ENCODE results near the gene HK3.

HK3 gene

DNA sequence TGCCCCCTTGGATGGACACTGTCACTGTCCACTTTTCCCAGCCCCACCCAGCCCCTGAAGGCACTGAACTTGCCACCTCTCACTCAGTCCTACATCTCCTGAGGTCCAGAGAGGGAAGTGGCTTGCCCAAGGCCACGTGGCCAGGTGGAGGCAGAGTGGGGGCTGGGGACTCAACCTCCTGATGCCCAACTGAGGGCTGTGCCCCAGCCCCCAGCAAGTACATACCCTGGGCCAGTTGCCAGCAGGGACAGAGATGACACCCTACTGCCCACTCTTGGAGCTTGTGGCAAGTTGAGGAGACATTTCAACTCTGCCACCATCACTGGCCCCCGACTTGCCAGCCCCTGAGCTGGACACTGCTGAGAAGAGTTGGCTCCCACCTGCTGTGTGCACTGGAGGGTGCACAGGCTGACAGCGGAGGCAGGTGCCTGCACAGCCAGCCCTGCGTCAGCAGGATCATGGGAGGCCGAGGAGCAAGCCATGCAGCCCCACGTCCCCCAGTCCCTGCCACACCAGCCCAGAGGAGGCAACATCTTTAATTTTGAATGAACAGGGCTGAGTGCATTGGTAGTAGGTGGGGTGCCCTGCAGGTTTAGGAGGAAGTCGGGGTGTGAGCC is 49.4 kb downstream of the HK3 start:
- Histone ChIP-seq H3K36me3 (no peaks in the 10 kb centered on the region), H3K4me1 (no peaks in the 10 kb centered on the region), H3K27me3 (peaks cover 0 to 80% of the 10 kb centered on the region in 2 donors), H3K4me3 (no peak overlapping the region), H3K27ac (no peak overlapping the region), H3K9me3 (no peaks in the 10 kb centered on the region)
- TF ChIP-seq, protein P1, sequence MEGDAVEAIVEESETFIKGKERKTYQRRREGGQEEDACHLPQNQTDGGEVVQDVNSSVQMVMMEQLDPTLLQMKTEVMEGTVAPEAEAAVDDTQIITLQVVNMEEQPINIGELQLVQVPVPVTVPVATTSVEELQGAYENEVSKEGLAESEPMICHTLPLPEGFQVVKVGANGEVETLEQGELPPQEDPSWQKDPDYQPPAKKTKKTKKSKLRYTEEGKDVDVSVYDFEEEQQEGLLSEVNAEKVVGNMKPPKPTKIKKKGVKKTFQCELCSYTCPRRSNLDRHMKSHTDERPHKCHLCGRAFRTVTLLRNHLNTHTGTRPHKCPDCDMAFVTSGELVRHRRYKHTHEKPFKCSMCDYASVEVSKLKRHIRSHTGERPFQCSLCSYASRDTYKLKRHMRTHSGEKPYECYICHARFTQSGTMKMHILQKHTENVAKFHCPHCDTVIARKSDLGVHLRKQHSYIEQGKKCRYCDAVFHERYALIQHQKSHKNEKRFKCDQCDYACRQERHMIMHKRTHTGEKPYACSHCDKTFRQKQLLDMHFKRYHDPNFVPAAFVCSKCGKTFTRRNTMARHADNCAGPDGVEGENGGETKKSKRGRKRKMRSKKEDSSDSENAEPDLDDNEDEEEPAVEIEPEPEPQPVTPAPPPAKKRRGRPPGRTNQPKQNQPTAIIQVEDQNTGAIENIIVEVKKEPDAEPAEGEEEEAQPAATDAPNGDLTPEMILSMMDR (IDR thresholded peaks at IDR 0.05) = no peak
- DNase-seq = no peak
- intact Hi-C loops (cut with DNase I; ENCODE audit: low total_unique reads) = no loop called here

DNA sequence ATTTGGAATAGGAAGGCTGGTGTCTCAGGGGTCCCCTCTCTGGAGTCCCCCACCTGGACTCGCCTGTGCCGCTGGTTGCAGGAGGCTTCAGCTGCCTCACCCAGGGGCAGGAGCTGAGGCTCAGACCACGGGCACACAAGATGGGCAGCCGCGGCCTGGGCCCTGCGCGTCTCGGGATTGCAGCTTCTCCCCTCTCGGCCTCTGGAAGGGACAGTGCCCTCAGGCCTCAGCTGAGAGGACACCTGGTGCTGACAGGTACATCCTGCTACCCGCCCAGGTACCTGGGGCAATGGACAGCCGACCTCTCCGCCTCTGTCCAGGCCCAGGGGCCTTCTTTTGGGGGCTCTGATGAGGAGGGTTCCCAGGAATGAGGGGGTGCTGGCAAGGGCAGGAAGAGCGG is 50.5 kb downstream of the HK3 start:
- TF ChIP-seq, protein P1 (IDR thresholded peaks at IDR 0.05) = no peak
- DNase-seq = no peak
- intact Hi-C loops (cut with DNase I; ENCODE audit: low total_unique reads) = no loop called here
- no peak overlapping the region for H3K4me3 ChIP-seq
- no peaks in the 10 kb centered on the region for H3K4me1 ChIP-seq
- no peaks in the 10 kb centered on the region for H3K9me3 ChIP-seq
- H3K36me3 ChIP-seq = no peaks in the 10 kb centered on the region
- H3K27ac ChIP-seq = no peak overlapping the region
- H3K27me3 ChIP-seq = peaks cover 0 to 90% of the 10 kb centered on the region in 2 donors

- intact Hi-C loops (cut with DNase I; ENCODE audit: low total_unique reads) = no loop called here
- no peak for DNase-seq
- H3K36me3 ChIP-seq = no peaks in the 10 kb centered on the region
- no peak overlapping the region for H3K27ac ChIP-seq
- no peak overlapping the region for H3K4me3 ChIP-seq
- TF ChIP-seq, protein P1 (IDR thresholded peaks at IDR 0.05) = no peak
- H3K9me3 ChIP-seq = no peaks in the 10 kb centered on the region
- H3K4me1 ChIP-seq = no peaks in the 10 kb centered on the region
- peaks cover 0 to 91% of the 10 kb centered on the region in 2 donors for H3K27me3 ChIP-seq
These were observed 51.3 kb downstream of the HK3 start for GRCh38 chr5:176847726-176848290.

GRCh38 chr5:176847148-176847547 is 52.0 kb downstream of the HK3 start:
- Histone ChIP-seq H3K27me3 (peaks cover 0 to 92% of the 10 kb centered on the region in 2 donors), H3K36me3 (no peaks in the 10 kb centered on the region), H3K4me1 (no peaks in the 10 kb centered on the region), H3K27ac (no peak overlapping the region), H3K9me3 (no peaks in the 10 kb centered on the region), H3K4me3 (no peak overlapping the region)
- no peak for DNase-seq
- intact Hi-C loops (cut with DNase I; ENCODE audit: low total_unique reads) = no loop called here
- TF ChIP-seq, protein P1 (IDR thresholded peaks at IDR 0.05) = no peak

GRCh38 chr5:176846335-176847140 is 52.6 kb downstream of the HK3 start:
- H3K36me3 ChIP-seq = no peaks in the 10 kb centered on the region
- H3K4me1 ChIP-seq = no peaks in the 10 kb centered on the region
- no peak for DNase-seq
- H3K27me3 ChIP-seq = peaks cover 0 to 94% of the 10 kb centered on the region in 2 donors
- no peak overlapping the region for H3K4me3 ChIP-seq
- H3K9me3 ChIP-seq = no peaks in the 10 kb centered on the region
- TF ChIP-seq, protein P1 (IDR thresholded peaks at IDR 0.05) = no peak
- H3K27ac ChIP-seq = no peak overlapping the region
- intact Hi-C loops (cut with DNase I; ENCODE audit: low total_unique reads) = no loop called here

Measured in tibial artery (tissue), 4 donors.